Erythroblast (primary cell): ENCODE data around the gene FA2H.

Experiments used
- DNase-seq, 2 experiments: peaks; one replicate each; lab custom pipeline; 2025; lab: John Stamatoyannopoulos, UW
- GATA1 ChIP-seq: IDR thresholded peaks from 2 replicates; pipeline ENCODE4 v1.6.1; 2011; ENCODE audit warnings: low read depth, mild to moderate bottlenecking, control low read depth, low read length, moderate library complexity
- POLR2A ChIP-seq: IDR thresholded peaks from 2 replicates; pipeline ENCODE4 v1.6.1; 2011; ENCODE audit warnings: mild to moderate bottlenecking, low read length

The FA2H gene

GRCh38 chr16:74717367-74717766 lies 57.3 kb downstream of the FA2H start:
- TF ChIP-seq POLR2A (no peak), GATA1 (no peak)
- DNase-seq = no peak

- TF ChIP-seq GATA1 = no peak
- no peak for TF ChIP-seq POLR2A
- no peak for DNase-seq
Observed at GRCh38 chr16:74716355-74716754, 58.3 kb downstream of the FA2H start.

- TF ChIP-seq POLR2A (no peak), GATA1 (no peak)
- no peak for DNase-seq
Observed at GRCh38 chr16:74713876-74714275, 60.7 kb downstream of the FA2H start.

GRCh38 chr16:74713325-74713724 lies 61.3 kb downstream of the FA2H start:
- TF ChIP-seq POLR2A (no peak), GATA1 (no peak)
- no peak for DNase-seq

GRCh38 chr16:74711938-74712337 lies 62.7 kb downstream of the FA2H start:
- TF ChIP-seq GATA1 (no peak), POLR2A (no peak)
- no peak for DNase-seq

GRCh38 chr16:74710401-74710800 lies 64.2 kb downstream of the FA2H start:
- DNase-seq = no peak
- TF ChIP-seq POLR2A (no peak), GATA1 (no peak)

GRCh38 chr16:74709441-74709877 lies 65.2 kb downstream of the FA2H start:
- TF ChIP-seq POLR2A (no peak), GATA1 (no peak)
- DNase-seq = peak; percentile 70 to 85

- DNase-seq = peak; percentile 36 to 43
- TF ChIP-seq GATA1 (no peak), POLR2A (peak; percentile 60)
Observed at GRCh38 chr16:74700438-74701225, 74.0 kb downstream of the FA2H start, which contains the start of gene MLKL. Gene MLKL (minus strand): TSS chr16:74700862. CDS start chr16:74695757, 5,105 bp downstream.

GRCh38 chr16:74700116-74700437 lies 74.5 kb downstream of the FA2H start:
- DNase-seq = peak in 1 of 2 experiments; percentile 37
- TF ChIP-seq GATA1 (no peak), POLR2A (no peak)

GRCh38 chr16:74699666-74700065 lies 75.0 kb downstream of the FA2H start:
- TF ChIP-seq POLR2A = no peak
- no peak for TF ChIP-seq GATA1

GRCh38 chr16:74698222-74698621 lies 76.4 kb downstream of the FA2H start:
- no peak for DNase-seq
- no peak for TF ChIP-seq POLR2A
- TF ChIP-seq GATA1 = no peak

More at GRCh38 chr16:74699666-74700065, 75.0 kb downstream of the FA2H start:
- DNase-seq = no peak

GRCh38 chr16:74695450-74696422 lies 78.9 kb downstream of the FA2H start:
- TF ChIP-seq POLR2A (peak; percentile 79), GATA1 (no peak)

GRCh38 chr16:74691093-74691855 lies 83.3 kb downstream of the FA2H start:
- no peak for DNase-seq
- TF ChIP-seq GATA1 (no peak), POLR2A (no peak)

More at GRCh38 chr16:74695450-74696422, 78.9 kb downstream of the FA2H start:
- peak; percentile 84 to 86 for DNase-seq
